Type B pancreatic cell (in vitro differentiated cells): Measurements from ENCODE around the gene CTNND2. TPM values are rescaled to one million over a fixed set of nuclear protein-coding genes. Genes with fewer than 3 reads are reported as not detected.

Experiments used
- DNase-seq: peaks from one replicate; pipeline ENCODE4 v3.0.0; 2021; ENCODE audit warnings: mixed read lengths; ENCODE audit not compliant: unreplicated experiment; ENCODE audit errors: extremely low spot score
- H3K27ac Mint-ChIP-seq: 2 replicates; pipeline ENCODE4 v1.8.0; 2021; ENCODE audit warnings: mild to moderate bottlenecking, mixed read lengths
- H3K27me3 Mint-ChIP-seq: 2 replicates; pipeline ENCODE4 v1.8.0; 2021; ENCODE audit warnings: mixed read lengths
- H3K36me3 Mint-ChIP-seq: 2 replicates; pipeline ENCODE4 v1.8.0; 2021; ENCODE audit warnings: mixed read lengths
- H3K4me1 Mint-ChIP-seq: one replicate; pipeline ENCODE4 v1.8.0; 2021; ENCODE audit warnings: mixed read lengths; ENCODE audit not compliant: unreplicated experiment
- H3K4me3 Mint-ChIP-seq: 2 replicates; pipeline ENCODE4 v1.8.0; 2021; ENCODE audit warnings: mild to moderate bottlenecking, mixed read lengths
- H3K9me3 Mint-ChIP-seq: 2 replicates; pipeline ENCODE4 v1.8.0; 2021; ENCODE audit warnings: mixed read lengths
- CTCF ChIP-seq: fragments of 200-600 bp; sonication (generic); conservative IDR thresholded peaks from 2 replicates; pipeline ENCODE4 v1.5.0; 2021; ENCODE audit warnings: antibody characterized with exemption, mild to moderate bottlenecking
- total RNA-seq: library from RNA; stranded (reverse); gene quantifications from 2 replicates; pipeline ENCODE4 v1.2.1, GENCODE V29; 2021; ENCODE audit warnings: low replicate concordance

CTNND2 gene
- total RNA-seq, 1 donor from 2014 or later = 49.5 TPM

GRCh38 chr5:11357928-11358327 lies 546.3 kb downstream of the CTNND2 start:
- no peaks in the 10 kb centered on the region for H3K9me3 Mint-ChIP-seq

GRCh38 chr5:11355491-11355890 lies 548.8 kb downstream of the CTNND2 start:
- TF ChIP-seq CTCF = no peak
- H3K4me3 Mint-ChIP-seq = no peak overlapping the region
- no peak overlapping the region for H3K27ac Mint-ChIP-seq
- no peaks in the 10 kb centered on the region for H3K4me1 Mint-ChIP-seq
- no peaks in the 10 kb centered on the region for H3K27me3 Mint-ChIP-seq
- no peak for DNase-seq
- H3K36me3 Mint-ChIP-seq = peaks cover 13% of the 10 kb centered on the region
- no peaks in the 10 kb centered on the region for H3K9me3 Mint-ChIP-seq

More at GRCh38 chr5:11357928-11358327, 546.3 kb downstream of the CTNND2 start:
- DNase-seq = no peak
- H3K36me3 Mint-ChIP-seq = peaks cover 16% of the 10 kb centered on the region
- no peaks in the 10 kb centered on the region for H3K27me3 Mint-ChIP-seq
- H3K4me3 Mint-ChIP-seq = no peak overlapping the region
- no peak overlapping the region for H3K27ac Mint-ChIP-seq
- H3K4me1 Mint-ChIP-seq = no peaks in the 10 kb centered on the region
- TF ChIP-seq CTCF = no peak

- H3K9me3 Mint-ChIP-seq = no peaks in the 10 kb centered on the region
- H3K36me3 Mint-ChIP-seq = no peaks in the 10 kb centered on the region
- no peak for DNase-seq
- TF ChIP-seq CTCF = no peak
- H3K27me3 Mint-ChIP-seq = no peaks in the 10 kb centered on the region
- no peak overlapping the region for H3K4me3 Mint-ChIP-seq
- no peaks in the 10 kb centered on the region for H3K4me1 Mint-ChIP-seq
- H3K27ac Mint-ChIP-seq = no peak overlapping the region
These were observed 557.9 kb downstream of the CTNND2 start for GRCh38 chr5:11346336-11346735.

GRCh38 chr5:11335881-11336760 lies 568.1 kb downstream of the CTNND2 start:
- no peak for TF ChIP-seq CTCF
- Mint-ChIP-seq H3K27ac (no peak overlapping the region), H3K4me3 (no peak overlapping the region), H3K9me3 (peaks cover 4% of the 10 kb centered on the region), H3K36me3 (no peaks in the 10 kb centered on the region), H3K4me1 (no peaks in the 10 kb centered on the region), H3K27me3 (no peaks in the 10 kb centered on the region)
- DNase-seq = no peak

- Mint-ChIP-seq H3K9me3 (peaks cover 4% of the 10 kb centered on the region), H3K27ac (no peak overlapping the region), H3K4me3 (no peak overlapping the region), H3K27me3 (no peaks in the 10 kb centered on the region), H3K4me1 (no peaks in the 10 kb centered on the region), H3K36me3 (no peaks in the 10 kb centered on the region)
- no peak for TF ChIP-seq CTCF
- no peak for DNase-seq
These were observed 569.8 kb downstream of the CTNND2 start for GRCh38 chr5:11334404-11334803.
